Activated B cell treated with CpG ODN at 0.5 μM for 24 hours (primary cell): ENCODE measurements around the gene XYLT1. TPM values are rescaled to one million over a fixed set of nuclear protein-coding genes. Genes with fewer than 3 reads are reported as not detected.

Experiments
- ATAC-seq: fragments of 200-7000 bp; cut with Tn5 transposase; one replicate; pipeline ENCODE4 v1.10.0; 2021; ENCODE audit warnings: low read depth, mild to moderate bottlenecking, moderate library complexity
- CTCF ChIA-PET: fragments of 350-600 bp; sonication (Branson Sonifier 250); formaldehyde crosslinking; loops from one replicate; lab custom pipeline; 2021; ENCODE audit warnings: antibody characterized with exemption; lab: Charles Lee
- POLR2A ChIA-PET: fragments of 350-600 bp; sonication (Branson Sonifier 250); formaldehyde crosslinking; loops from one replicate; lab custom pipeline; 2021; ENCODE audit warnings: antibody characterized with exemption; lab: Charles Lee
- DNase-seq: peaks from one replicate; pipeline ENCODE4 v3.0.0; 2022
- H3K27ac Mint-ChIP-seq: one replicate; pipeline ENCODE4 v1.8.0; 2020; ENCODE audit warnings: mixed read lengths
- H3K27me3 Mint-ChIP-seq: one replicate; pipeline ENCODE4 v1.8.0; 2021; ENCODE audit warnings: mixed read lengths
- H3K36me3 Mint-ChIP-seq: one replicate; pipeline ENCODE4 v1.8.0; 2021; ENCODE audit warnings: low read depth, mixed read lengths
- H3K4me1 Mint-ChIP-seq: one replicate; pipeline ENCODE4 v1.8.0; 2021; ENCODE audit warnings: mixed read lengths
- H3K4me3 Mint-ChIP-seq: one replicate; pipeline ENCODE4 v1.8.0; 2020; ENCODE audit warnings: mild to moderate bottlenecking, mixed read lengths
- H3K9me3 Mint-ChIP-seq: one replicate; pipeline ENCODE4 v1.8.0; 2020; ENCODE audit warnings: mixed read lengths
- intact Hi-C: fragments of 100-400 bp; cut with micrococcal nuclease; formaldehyde crosslinking; loops from one replicate; pipeline ENCODE4 v1.15.1; 2024
- total RNA-seq: library from RNA; stranded (reverse); gene quantifications from 2 replicates; pipeline ENCODE4 v1.2.3, GENCODE V29; 2022
- TF ChIP-seq, protein P1 (sequence below): fragments of 200-600 bp; IDR thresholded peaks from one replicate; pipeline ENCODE4 v1.8.0; 2022; ENCODE audit warnings: antibody characterized with exemption, mild to moderate bottlenecking

Gene XYLT1
- total RNA-seq, 1 donor from 2014 or later = 17.0 TPM

DNA sequence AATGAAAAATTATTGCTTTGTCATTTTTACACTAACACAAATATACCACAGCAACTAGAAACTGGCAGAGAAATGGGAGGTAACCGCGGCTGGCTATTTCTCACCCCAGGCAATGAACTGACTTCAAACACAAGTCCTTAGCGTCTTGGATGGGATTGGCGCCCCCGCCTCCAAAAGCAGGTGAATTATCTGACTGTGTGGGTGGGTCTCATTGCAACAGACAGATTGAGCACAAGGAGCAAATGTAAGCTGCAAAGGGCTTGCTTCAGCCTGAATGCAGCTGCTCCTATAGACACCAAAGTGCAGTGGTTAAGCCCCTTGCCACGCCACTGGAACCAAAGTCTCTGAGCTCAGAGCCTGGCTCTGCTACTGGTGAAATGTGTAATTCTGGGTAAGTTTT is 225.0 kb downstream of the XYLT1 start:
- Mint-ChIP-seq H3K27me3 (no peaks in the 10 kb centered on the region), H3K27ac (no peak overlapping the region), H3K9me3 (no peaks in the 10 kb centered on the region), H3K36me3 (peaks cover 15% of the 10 kb centered on the region), H3K4me1 (peaks cover 12% of the 10 kb centered on the region), H3K4me3 (no peak overlapping the region)
- intact Hi-C loops = no loop called here
- POLR2A ChIA-PET = no interaction called here
- CTCF ChIA-PET = no interaction called here
- ATAC-seq = no peak
- DNase-seq = no peak
- TF ChIP-seq, protein P1, sequence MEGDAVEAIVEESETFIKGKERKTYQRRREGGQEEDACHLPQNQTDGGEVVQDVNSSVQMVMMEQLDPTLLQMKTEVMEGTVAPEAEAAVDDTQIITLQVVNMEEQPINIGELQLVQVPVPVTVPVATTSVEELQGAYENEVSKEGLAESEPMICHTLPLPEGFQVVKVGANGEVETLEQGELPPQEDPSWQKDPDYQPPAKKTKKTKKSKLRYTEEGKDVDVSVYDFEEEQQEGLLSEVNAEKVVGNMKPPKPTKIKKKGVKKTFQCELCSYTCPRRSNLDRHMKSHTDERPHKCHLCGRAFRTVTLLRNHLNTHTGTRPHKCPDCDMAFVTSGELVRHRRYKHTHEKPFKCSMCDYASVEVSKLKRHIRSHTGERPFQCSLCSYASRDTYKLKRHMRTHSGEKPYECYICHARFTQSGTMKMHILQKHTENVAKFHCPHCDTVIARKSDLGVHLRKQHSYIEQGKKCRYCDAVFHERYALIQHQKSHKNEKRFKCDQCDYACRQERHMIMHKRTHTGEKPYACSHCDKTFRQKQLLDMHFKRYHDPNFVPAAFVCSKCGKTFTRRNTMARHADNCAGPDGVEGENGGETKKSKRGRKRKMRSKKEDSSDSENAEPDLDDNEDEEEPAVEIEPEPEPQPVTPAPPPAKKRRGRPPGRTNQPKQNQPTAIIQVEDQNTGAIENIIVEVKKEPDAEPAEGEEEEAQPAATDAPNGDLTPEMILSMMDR = no peak

DNA sequence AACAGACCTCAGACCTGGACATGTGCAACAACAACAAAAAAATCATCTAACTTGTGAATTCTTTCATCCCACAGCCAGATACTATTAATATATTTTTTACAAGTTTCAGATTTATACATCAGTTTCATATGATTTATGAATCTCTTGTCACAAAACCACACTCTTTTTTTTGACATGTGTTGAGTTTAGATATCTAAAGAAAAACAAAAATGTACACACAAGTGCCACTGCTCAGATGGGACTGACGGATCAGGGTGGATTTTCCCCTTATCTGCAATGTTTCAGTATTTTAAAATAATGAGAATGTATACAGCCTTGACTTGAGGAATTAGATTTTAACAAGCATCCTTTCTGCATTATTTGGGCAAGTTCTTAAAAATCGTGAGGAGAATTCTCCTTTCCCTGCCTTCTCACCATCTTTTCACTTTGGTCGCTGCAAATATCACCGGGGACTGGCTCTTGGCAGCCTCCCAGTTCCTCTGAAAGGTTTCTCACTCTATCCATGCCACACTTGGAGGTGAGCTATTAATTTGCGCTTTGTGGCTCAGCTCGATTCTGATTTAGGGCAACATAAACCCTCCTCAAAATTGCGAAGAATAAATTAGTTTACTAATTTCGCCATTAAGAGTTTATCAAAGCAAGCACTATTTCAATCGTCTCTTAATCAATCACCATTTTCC is 225.7 kb downstream of the XYLT1 start:
- no peak for DNase-seq
- intact Hi-C loops = no loop called here
- ATAC-seq = no peak
- TF ChIP-seq, protein P1 = no peak
- H3K9me3 Mint-ChIP-seq = no peaks in the 10 kb centered on the region
- ChIA-PET CTCF (no interaction called here), POLR2A (no interaction called here)
- H3K4me3 Mint-ChIP-seq = no peak overlapping the region
- no peaks in the 10 kb centered on the region for H3K27me3 Mint-ChIP-seq
- peaks cover 15% of the 10 kb centered on the region for H3K36me3 Mint-ChIP-seq
- H3K27ac Mint-ChIP-seq = no peak overlapping the region
- peaks cover 7% of the 10 kb centered on the region for H3K4me1 Mint-ChIP-seq

GRCh38 chr16:17241264-17241835 is 229.4 kb downstream of the XYLT1 start:
- TF ChIP-seq, protein P1 = no peak
- H3K4me3 Mint-ChIP-seq = no peak overlapping the region
- H3K4me1 Mint-ChIP-seq = peaks cover 37% of the 10 kb centered on the region
- intact Hi-C loops = no loop called here
- DNase-seq (no peak), ATAC-seq (no peak)
- peaks cover 13% of the 10 kb centered on the region for H3K36me3 Mint-ChIP-seq
- H3K9me3 Mint-ChIP-seq = no peaks in the 10 kb centered on the region
- POLR2A ChIA-PET = no interaction called here
- CTCF ChIA-PET = no interaction called here
- no peak overlapping the region for H3K27ac Mint-ChIP-seq
- no peaks in the 10 kb centered on the region for H3K27me3 Mint-ChIP-seq

DNA sequence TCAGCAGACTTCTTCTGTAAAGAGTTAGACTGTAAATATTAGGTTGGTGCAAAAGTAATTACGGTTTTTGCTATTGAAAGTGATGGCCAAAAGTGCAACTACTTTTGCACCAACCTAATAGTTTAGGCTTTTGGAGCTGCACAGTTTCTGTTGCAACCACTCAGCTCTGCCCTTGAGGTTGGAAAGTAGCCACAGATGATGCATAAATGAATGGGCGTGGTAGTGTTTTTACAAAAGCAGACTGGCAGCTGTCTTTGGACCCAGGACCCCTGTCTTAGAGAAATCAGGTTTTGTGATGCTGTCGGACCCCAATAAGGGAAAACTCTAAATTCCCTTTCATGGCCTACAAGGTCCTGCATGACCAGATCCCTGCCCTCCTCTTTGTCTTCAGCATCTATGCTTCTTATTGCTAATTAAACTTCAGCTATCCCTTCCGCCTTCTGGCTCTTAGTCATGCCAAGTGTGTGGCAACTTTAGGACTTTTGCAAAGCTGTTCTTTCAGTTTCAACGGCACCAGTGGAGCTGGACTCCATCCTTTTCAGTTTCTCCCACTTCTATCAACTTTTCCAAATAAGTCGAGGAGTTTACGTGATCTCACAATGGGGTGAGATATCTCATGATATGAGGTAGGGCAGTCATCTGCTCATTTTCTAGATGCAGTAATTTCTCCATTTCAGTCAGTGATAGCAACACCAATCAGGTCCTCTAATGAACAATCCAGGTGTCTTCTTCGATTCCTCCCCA is 232.3 kb downstream of the XYLT1 start:
- no peak for DNase-seq
- TF ChIP-seq, protein P1 = no peak
- ATAC-seq = no peak
- Mint-ChIP-seq H3K27me3 (no peaks in the 10 kb centered on the region), H3K27ac (no peak overlapping the region), H3K9me3 (no peaks in the 10 kb centered on the region), H3K4me1 (peaks cover 43% of the 10 kb centered on the region), H3K36me3 (peaks cover 12% of the 10 kb centered on the region), H3K4me3 (no peak overlapping the region)
- ChIA-PET CTCF (no interaction called here), POLR2A (interaction anchor here (0.6 kb wide), 1 partner anchor 143 kb away, joined by 3 read pairs; no protein-coding TSS in a partner anchor)
- intact Hi-C loops = no loop called here

DNA sequence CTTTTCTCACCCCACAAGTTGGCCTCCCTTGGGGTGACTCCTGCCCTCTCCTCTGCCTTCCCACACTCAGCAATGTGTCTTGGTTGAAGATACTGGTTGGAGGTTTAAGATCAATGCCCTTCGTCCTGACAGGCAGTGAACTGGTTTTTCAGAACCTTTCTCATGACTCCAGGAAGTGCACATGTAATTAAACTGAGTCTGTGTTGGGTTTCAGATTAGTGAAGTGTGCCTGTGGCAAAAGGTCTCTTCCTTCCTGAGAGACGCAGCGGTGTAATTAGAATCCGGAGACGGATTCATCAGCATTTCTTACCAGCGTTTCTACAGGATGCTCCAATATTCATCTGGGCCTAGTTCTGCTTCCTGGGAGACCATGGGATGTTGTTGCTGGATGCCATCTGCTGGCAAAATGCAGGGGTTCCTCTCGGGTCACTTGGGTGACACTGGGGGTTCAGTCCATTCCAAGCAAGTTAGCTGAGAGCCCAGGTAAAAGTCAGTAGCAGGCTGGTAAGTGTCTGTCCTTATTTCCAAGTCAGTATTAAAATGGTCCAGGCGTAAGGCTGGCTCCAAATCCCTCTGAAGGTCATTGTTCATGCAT is 233.3 kb downstream of the XYLT1 start:
- Mint-ChIP-seq H3K9me3 (no peaks in the 10 kb centered on the region), H3K27me3 (no peaks in the 10 kb centered on the region), H3K4me3 (no peak overlapping the region), H3K36me3 (peaks cover 19% of the 10 kb centered on the region), H3K27ac (no peak overlapping the region), H3K4me1 (peaks cover 44% of the 10 kb centered on the region)
- ATAC-seq (no peak), DNase-seq (no peak)
- TF ChIP-seq, protein P1 = no peak
- ChIA-PET POLR2A (interaction anchor here (0.6 kb wide), 1 partner anchor 144 kb away, joined by 3 read pairs; no protein-coding TSS in a partner anchor), CTCF (no interaction called here)
- intact Hi-C loops = no loop called here
